ENCODE data around the gene DTNBP1. TPM values are rescaled to one million over a fixed set of nuclear protein-coding genes. Genes with fewer than 3 reads are reported as not detected.

Gene DTNBP1
- total and polyA plus RNA-seq, 2 donors (not counting 3 experiments of a cell fraction or from before 2014, with no cell fraction given): 24.3 to 28.9 TPM

DNA sequence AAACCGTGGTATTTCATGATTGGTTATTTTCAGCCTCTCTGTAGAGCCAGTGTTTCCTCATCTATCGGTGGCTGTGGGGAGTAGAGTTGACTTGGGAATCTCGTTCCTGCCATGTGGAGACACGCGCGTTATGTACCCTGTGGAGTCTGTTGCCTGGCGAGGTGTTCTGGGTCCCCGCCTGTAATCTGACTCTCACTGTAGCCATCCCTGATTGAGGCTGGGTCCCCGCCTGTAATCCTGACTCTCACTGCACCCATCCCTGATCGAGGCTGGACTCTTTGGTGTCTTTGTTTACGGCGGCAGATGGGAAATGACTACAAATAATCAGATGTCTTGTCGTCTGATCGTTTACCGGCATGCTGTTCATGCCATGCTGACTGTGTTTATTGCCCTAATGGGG, 153.9 kb downstream of the DTNBP1 start:
- DNase-seq (ENCODE audit: low read depth, low spot score) (no peak), FAIRE-seq (no peak)
- Histone ChIP-seq H3K27ac (ENCODE audit: insufficient read depth, low read depth, low read length) (no peak overlapping the region), H3K9me3 (replicated peaks; ENCODE audit: control insufficient read depth, insufficient read depth, low read length) (no peaks in the 10 kb centered on the region), H3K36me3 (ENCODE audit: control insufficient read depth in 2 of 2, extremely low read depth in 1 of 2, insufficient read depth in 2 of 2, low read length in 2 of 2) (peaks cover 0 to 3% of the 10 kb centered on the region in 2 experiments), H3K9ac (replicated peaks; ENCODE audit: extremely low read depth, insufficient read depth, low read length) (no peak overlapping the region), H3K4me2 (ENCODE audit: insufficient read depth, low read length) (no peak overlapping the region), H4K20me1 (replicated peaks; ENCODE audit: control insufficient read depth, extremely low read depth, insufficient read depth, low read length) (no peaks in the 10 kb centered on the region), H3K4me3 (replicated peaks in 1 of 3; ENCODE audit: insufficient read depth in 1 of 3, low read depth in 1 of 3, low read length in 3 of 3) (no peak overlapping the region), H3K79me2 (ENCODE audit: control insufficient read depth, insufficient read depth, low read length) (no peaks in the 10 kb centered on the region), H3K4me1 (ENCODE audit: control insufficient read depth, extremely low read depth, insufficient read depth, low read length) (peaks cover 11% of the 10 kb centered on the region), H2AFZ (ENCODE audit: low read depth, low read length) (no peak overlapping the region), H3K9me1 (replicated peaks; ENCODE audit: control insufficient read depth, extremely low read depth, insufficient read depth, low read length) (no peaks in the 10 kb centered on the region), H3K27me3 (ENCODE audit: control insufficient read depth in 2 of 2, insufficient read depth in 2 of 2, low read length in 2 of 2) (no peaks in the 10 kb centered on the region)
- POLR2A ChIA-PET: no interaction called here
- intact Hi-C loops (cut with micrococcal nuclease) (no loop called here), dilution Hi-C loops (cut with MboI; ENCODE audit: extremely low pct_ligation_motif_present, low sequenced_read_pairs) (no loop called here)
- CTCF ChIA-PET: no interaction called here
- TF ChIP-seq POLR2A (IDR thresholded peaks at IDR 0.05; ENCODE audit: low read depth, low read length) (no peak), JUN (IDR thresholded peaks at IDR 0.05; ENCODE audit: borderline replicate concordance, insufficient read depth, insufficient read length, low read depth) (no peak), GATA2 (IDR thresholded peaks at IDR 0.05; ENCODE audit: insufficient read depth, insufficient read length, low read depth, low read length) (no peak), MAX (IDR thresholded peaks at IDR 0.05; ENCODE audit: insufficient read depth, insufficient read length) (no peak), MYC (IDR thresholded peaks at IDR 0.05; ENCODE audit: low read depth, low read length) (no peak), POLR2AphosphoS5 (IDR thresholded peaks at IDR 0.05; ENCODE audit: insufficient read depth, low read depth, low read length) (no peak), EZH2 (IDR thresholded peaks at IDR 0.05; ENCODE audit: borderline replicate concordance, low read depth, low read length, severe bottlenecking) (no peak), FOS (IDR thresholded peaks at IDR 0.05; ENCODE audit: borderline replicate concordance, insufficient read depth, low read length) (no peak)
- TF ChIP-seq, protein P1, sequence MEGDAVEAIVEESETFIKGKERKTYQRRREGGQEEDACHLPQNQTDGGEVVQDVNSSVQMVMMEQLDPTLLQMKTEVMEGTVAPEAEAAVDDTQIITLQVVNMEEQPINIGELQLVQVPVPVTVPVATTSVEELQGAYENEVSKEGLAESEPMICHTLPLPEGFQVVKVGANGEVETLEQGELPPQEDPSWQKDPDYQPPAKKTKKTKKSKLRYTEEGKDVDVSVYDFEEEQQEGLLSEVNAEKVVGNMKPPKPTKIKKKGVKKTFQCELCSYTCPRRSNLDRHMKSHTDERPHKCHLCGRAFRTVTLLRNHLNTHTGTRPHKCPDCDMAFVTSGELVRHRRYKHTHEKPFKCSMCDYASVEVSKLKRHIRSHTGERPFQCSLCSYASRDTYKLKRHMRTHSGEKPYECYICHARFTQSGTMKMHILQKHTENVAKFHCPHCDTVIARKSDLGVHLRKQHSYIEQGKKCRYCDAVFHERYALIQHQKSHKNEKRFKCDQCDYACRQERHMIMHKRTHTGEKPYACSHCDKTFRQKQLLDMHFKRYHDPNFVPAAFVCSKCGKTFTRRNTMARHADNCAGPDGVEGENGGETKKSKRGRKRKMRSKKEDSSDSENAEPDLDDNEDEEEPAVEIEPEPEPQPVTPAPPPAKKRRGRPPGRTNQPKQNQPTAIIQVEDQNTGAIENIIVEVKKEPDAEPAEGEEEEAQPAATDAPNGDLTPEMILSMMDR (IDR thresholded peaks at IDR 0.05; ENCODE audit: extremely low read depth in 1 of 2, insufficient read depth in 1 of 2, low read depth in 1 of 2, low read length in 2 of 2): no peak
- BruUV-seq (replicated peaks): no TSS peak
